ENCODE measurements around the gene PLOD3.

PLOD3 gene

DNA sequence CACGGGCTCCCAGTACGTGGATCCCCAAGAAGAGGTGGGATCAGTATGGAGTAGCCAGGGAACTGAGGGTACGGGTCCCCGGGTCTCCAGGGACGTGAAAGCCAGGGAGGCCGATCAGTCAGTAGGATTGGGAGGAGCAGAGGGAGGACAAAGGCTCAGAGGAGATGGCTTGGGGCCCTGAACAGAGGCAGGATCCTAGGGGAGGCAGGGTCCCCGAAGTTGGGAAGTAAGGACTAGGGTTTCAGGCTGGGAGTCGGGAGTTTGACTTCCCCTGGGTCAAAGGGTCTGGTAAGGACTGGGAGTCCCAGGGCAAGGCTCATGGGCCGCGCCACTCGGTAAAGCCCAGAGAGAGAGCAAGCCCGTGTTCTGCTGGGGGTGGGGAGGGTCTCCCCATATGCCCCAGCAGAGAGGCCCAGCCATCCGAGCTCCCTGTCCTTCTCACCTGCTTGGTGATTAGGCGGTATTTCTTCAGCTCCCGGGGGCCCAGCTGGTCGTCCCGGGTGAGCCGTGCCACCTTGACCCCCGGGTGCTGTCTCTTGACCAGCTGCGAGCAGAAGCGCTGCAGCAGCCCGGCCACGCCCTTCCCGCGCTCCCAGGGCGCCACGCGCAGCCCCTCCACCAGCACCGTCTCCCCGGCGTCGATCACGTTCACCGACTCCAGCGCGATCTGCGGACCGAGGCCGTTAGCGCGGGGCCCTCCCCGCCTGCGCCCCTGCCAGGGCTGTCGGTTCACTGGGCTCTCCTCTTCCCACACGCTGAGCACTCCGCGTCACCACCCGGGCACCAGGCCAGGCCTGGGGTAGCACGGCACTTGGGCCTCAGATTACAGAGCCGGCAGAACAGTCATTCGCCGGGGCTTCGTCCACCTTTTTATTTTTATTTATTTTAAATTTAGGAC, 44.3 kb downstream of the PLOD3 start:
- no peak overlapping the region for H3K27ac ChIP-seq (ENCODE audit: low read depth, low read length)
- no peaks in the 10 kb centered on the region for H3K36me3 ChIP-seq (ENCODE audit: insufficient read depth, low read length)
- no peak overlapping the region for H3K9ac ChIP-seq (ENCODE audit: low read length)
- no peaks in the 10 kb centered on the region for H3K9me3 ChIP-seq (ENCODE audit: low read length)
- H3K27me3 ChIP-seq (ENCODE audit: control insufficient read depth in 1 of 2, insufficient read depth in 2 of 2, low read length in 2 of 2): peaks cover 76 to 97% of the 10 kb centered on the region in 2 donors
- peaks cover 6% of the 10 kb centered on the region for H3K4me1 ChIP-seq (ENCODE audit: insufficient read depth, low read length)
- no peak overlapping the region for H3K4me3 ChIP-seq (ENCODE audit: low read depth in 1 of 2, low read length in 2 of 2)

DNA sequence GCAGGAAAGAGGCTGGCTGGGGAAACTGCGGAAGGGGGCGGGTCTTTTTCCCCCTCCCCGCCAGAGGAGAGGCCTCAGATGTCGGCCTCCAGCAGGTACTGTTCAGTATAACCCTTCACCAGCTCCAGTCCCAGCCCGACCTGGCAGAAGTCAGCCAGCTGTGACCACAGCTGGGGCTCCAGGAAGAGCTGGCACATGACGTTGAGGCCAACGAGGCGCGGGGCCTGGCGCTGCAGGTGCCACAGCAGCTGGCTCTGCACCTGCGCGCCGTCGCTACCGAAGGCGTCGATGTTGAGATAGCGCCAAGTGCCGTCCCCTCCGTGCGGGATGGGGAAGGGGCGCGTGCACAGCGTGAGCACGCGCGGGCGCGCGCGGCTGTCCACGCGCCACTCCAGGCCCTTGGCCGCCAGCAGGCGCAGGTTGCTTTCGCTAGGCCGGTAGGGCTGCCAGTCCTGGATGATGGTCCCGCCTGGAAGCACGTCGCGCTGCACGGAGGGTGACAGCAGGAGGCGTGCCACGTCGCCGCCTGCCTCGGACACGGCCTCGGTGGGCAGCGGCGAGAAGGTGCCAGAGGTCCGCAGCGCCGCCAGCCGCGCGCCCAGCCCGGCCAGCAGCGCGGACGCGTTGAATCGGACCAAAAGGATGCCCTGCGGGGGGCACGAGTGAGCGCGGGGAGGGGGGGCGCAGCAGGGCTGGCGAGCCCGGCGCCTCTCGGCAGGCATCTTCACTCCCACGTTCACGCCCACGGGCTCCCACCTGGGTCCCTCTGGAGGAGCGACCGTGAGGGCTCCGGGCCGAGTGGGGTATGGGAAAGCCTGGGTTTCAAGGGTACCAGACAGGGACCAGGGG, 45.2 kb downstream of the PLOD3 start:
- Histone ChIP-seq H3K9me3 (ENCODE audit: low read length) (no peaks in the 10 kb centered on the region), H3K9ac (ENCODE audit: low read length) (no peak overlapping the region), H3K36me3 (ENCODE audit: insufficient read depth, low read length) (no peaks in the 10 kb centered on the region), H3K27ac (ENCODE audit: low read depth, low read length) (no peak overlapping the region), H3K4me1 (ENCODE audit: insufficient read depth, low read length) (peaks cover 6% of the 10 kb centered on the region), H3K4me3 (ENCODE audit: low read depth in 1 of 2, low read length in 2 of 2) (no peak overlapping the region), H3K27me3 (ENCODE audit: control insufficient read depth in 1 of 2, insufficient read depth in 2 of 2, low read length in 2 of 2) (peaks cover 75 to 97% of the 10 kb centered on the region in 2 donors)

DNA sequence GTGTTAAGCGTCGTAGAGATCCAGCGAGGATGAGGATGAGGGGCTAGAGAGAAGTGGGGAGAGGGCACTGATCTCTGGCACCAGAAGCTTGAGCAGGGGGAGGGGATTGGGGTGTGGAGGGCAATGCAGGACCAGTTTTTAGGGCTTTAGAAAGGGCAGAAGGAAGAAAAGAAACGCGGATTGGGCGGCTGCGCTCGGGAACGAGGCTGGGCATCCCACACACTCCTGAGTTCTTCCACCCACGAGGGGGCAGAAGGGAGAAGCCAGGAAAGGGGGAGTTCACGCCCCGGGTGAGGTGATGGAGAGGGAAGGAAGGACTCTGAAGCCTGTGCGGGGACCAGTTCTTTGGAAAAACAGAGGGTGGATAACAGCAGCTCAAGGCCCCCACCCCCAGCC, 45.9 kb downstream of the PLOD3 start:
- H3K36me3 ChIP-seq (ENCODE audit: insufficient read depth, low read length): no peaks in the 10 kb centered on the region
- peaks cover 73 to 96% of the 10 kb centered on the region in 2 donors for H3K27me3 ChIP-seq (ENCODE audit: control insufficient read depth in 1 of 2, insufficient read depth in 2 of 2, low read length in 2 of 2)
- H3K4me3 ChIP-seq (ENCODE audit: low read depth in 1 of 2, low read length in 2 of 2): no peak overlapping the region
- no peaks in the 10 kb centered on the region for H3K9me3 ChIP-seq (ENCODE audit: low read length)
- H3K27ac ChIP-seq (ENCODE audit: low read depth, low read length): no peak overlapping the region
- H3K4me1 ChIP-seq (ENCODE audit: insufficient read depth, low read length): peaks cover 6% of the 10 kb centered on the region
- H3K9ac ChIP-seq (ENCODE audit: low read length): no peak overlapping the region

- peaks cover 9% of the 10 kb centered on the region for H3K4me1 ChIP-seq (ENCODE audit: insufficient read depth, low read length)
- H3K9me3 ChIP-seq (ENCODE audit: low read length): no peaks in the 10 kb centered on the region
- no peak overlapping the region for H3K9ac ChIP-seq (ENCODE audit: low read length)
- H3K4me3 ChIP-seq (ENCODE audit: low read depth in 1 of 2, low read length in 2 of 2): no peak overlapping the region
- H3K27ac ChIP-seq (ENCODE audit: low read depth, low read length): no peak overlapping the region
- no peaks in the 10 kb centered on the region for H3K36me3 ChIP-seq (ENCODE audit: insufficient read depth, low read length)
- peaks cover 75 to 96% of the 10 kb centered on the region in 2 donors for H3K27me3 ChIP-seq (ENCODE audit: control insufficient read depth in 1 of 2, insufficient read depth in 2 of 2, low read length in 2 of 2)
These were observed 46.6 kb downstream of the PLOD3 start for GRCh38 chr7:101170617-101171441.

GRCh38 chr7:101169838-101170551, 47.4 kb downstream of the PLOD3 start:
- peaks cover 15% of the 10 kb centered on the region for H3K4me1 ChIP-seq (ENCODE audit: insufficient read depth, low read length)

DNA sequence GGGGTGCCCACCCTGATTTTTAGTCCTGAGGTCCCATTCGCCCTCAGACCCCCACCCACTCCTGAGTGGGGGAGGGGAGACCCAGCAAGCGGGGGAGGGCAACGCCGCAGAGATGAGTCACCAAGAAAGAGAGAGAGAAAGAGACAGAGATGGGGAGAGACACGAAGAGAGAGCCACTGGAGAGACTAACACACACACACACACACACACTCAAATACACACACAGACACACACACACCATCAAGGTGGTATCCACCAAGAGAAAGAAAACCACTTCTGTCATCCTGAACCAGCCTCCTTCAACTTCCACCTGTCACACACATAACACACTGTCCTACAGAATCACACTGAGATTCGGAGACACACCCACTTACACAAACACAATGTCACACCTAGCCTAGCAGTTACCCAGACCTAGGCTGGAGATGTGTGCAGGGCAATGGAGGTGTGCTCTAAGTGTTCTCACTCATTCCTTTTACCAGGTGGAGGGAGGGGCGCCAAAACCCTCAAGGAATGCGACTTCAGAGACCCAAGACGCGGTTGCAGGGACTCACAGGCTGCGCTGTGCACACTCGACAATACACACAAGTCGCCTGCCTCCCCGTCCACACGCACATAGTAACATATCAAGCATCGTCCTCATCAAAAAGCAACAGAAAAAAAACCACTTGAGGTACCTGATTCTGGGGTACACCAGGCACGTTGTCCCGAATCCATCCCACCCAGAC, 48.1 kb downstream of the PLOD3 start:
- no peaks in the 10 kb centered on the region for H3K9me3 ChIP-seq (ENCODE audit: low read length)
- no peaks in the 10 kb centered on the region for H3K36me3 ChIP-seq (ENCODE audit: insufficient read depth, low read length)
- no peak overlapping the region for H3K9ac ChIP-seq (ENCODE audit: low read length)
- H3K27me3 ChIP-seq (ENCODE audit: control insufficient read depth in 1 of 2, insufficient read depth in 2 of 2, low read length in 2 of 2): peaks cover 82 to 99% of the 10 kb centered on the region in 2 donors
- peaks cover 17% of the 10 kb centered on the region for H3K4me1 ChIP-seq (ENCODE audit: insufficient read depth, low read length)
- no peak overlapping the region for H3K4me3 ChIP-seq (ENCODE audit: low read depth in 1 of 2, low read length in 2 of 2)
- H3K27ac ChIP-seq (ENCODE audit: low read depth, low read length): no peak overlapping the region

More at GRCh38 chr7:101169838-101170551, 47.4 kb downstream of the PLOD3 start:
- no peaks in the 10 kb centered on the region for H3K9me3 ChIP-seq (ENCODE audit: low read length)
- H3K9ac ChIP-seq (ENCODE audit: low read length): no peak overlapping the region
- H3K27ac ChIP-seq (ENCODE audit: low read depth, low read length): no peak overlapping the region
- no peak overlapping the region for H3K4me3 ChIP-seq (ENCODE audit: low read depth in 1 of 2, low read length in 2 of 2)
- H3K36me3 ChIP-seq (ENCODE audit: insufficient read depth, low read length): no peaks in the 10 kb centered on the region
- peaks cover 80 to 96% of the 10 kb centered on the region in 2 donors for H3K27me3 ChIP-seq (ENCODE audit: control insufficient read depth in 1 of 2, insufficient read depth in 2 of 2, low read length in 2 of 2)

GRCh38 chr7:101168412-101169049, 48.9 kb downstream of the PLOD3 start:
- no peak overlapping the region for H3K4me3 ChIP-seq (ENCODE audit: low read depth in 1 of 2, low read length in 2 of 2)
- H3K9ac ChIP-seq (ENCODE audit: low read length): no peak overlapping the region
- no peak overlapping the region for H3K27ac ChIP-seq (ENCODE audit: low read depth, low read length)
- H3K27me3 ChIP-seq (ENCODE audit: control insufficient read depth in 1 of 2, insufficient read depth in 2 of 2, low read length in 2 of 2): peaks cover 75 to 99% of the 10 kb centered on the region in 2 donors
- no peaks in the 10 kb centered on the region for H3K9me3 ChIP-seq (ENCODE audit: low read length)
- peaks cover 17% of the 10 kb centered on the region for H3K4me1 ChIP-seq (ENCODE audit: insufficient read depth, low read length)
- H3K36me3 ChIP-seq (ENCODE audit: insufficient read depth, low read length): no peaks in the 10 kb centered on the region

- H3K9ac ChIP-seq (ENCODE audit: low read length): no peak overlapping the region
- no peak overlapping the region for H3K4me3 ChIP-seq (ENCODE audit: low read depth in 1 of 2, low read length in 2 of 2)
- no peaks in the 10 kb centered on the region for H3K9me3 ChIP-seq (ENCODE audit: low read length)
- H3K27me3 ChIP-seq (ENCODE audit: control insufficient read depth in 1 of 2, insufficient read depth in 2 of 2, low read length in 2 of 2): peaks cover 70 to 98% of the 10 kb centered on the region in 2 donors
- H3K27ac ChIP-seq (ENCODE audit: low read depth, low read length): no peak overlapping the region
- H3K4me1 ChIP-seq (ENCODE audit: insufficient read depth, low read length): peaks cover 11% of the 10 kb centered on the region
- H3K36me3 ChIP-seq (ENCODE audit: insufficient read depth, low read length): no peaks in the 10 kb centered on the region
These were observed 49.6 kb downstream of the PLOD3 start for GRCh38 chr7:101167645-101168411.

- H3K27me3 ChIP-seq (ENCODE audit: control insufficient read depth in 1 of 2, insufficient read depth in 2 of 2, low read length in 2 of 2): peaks cover 71 to 98% of the 10 kb centered on the region in 2 donors
- peaks cover 11% of the 10 kb centered on the region for H3K4me1 ChIP-seq (ENCODE audit: insufficient read depth, low read length)
These were observed 50.3 kb downstream of the PLOD3 start for GRCh38 chr7:101166909-101167644.

More at GRCh38 chr7:101166909-101167644, 50.3 kb downstream of the PLOD3 start:
- Histone ChIP-seq H3K27ac (ENCODE audit: low read depth, low read length) (no peak overlapping the region), H3K9me3 (ENCODE audit: low read length) (no peaks in the 10 kb centered on the region), H3K4me3 (ENCODE audit: low read depth in 1 of 2, low read length in 2 of 2) (no peak overlapping the region), H3K9ac (ENCODE audit: low read length) (no peak overlapping the region), H3K36me3 (ENCODE audit: insufficient read depth, low read length) (no peaks in the 10 kb centered on the region)

All from muscle layer of colon (tissue), 2 donors.